GM12878 (cell line): ENCODE measurements around the gene ZNF530. TPM values are rescaled to one million over a fixed set of nuclear protein-coding genes. Genes with fewer than 3 reads are reported as not detected.

Experiments
- ATAC-seq: fragments of 200-7000 bp; cut with Tn5 transposase; 3 replicates; pipeline ENCODE4 v1.9.1; 2020; ENCODE audit warnings: mild to moderate bottlenecking, moderate library complexity
- BruUV-seq: library from RNA; stranded (reverse); fragments of 400-500 nt; replicated peaks from 2 replicates; lab custom pipeline; 2021; lab: Mats Ljungman, UMichigan
- CTCF ChIA-PET: fragments of 300-600 bp; sonication (Branson Sonifier 250); formaldehyde crosslinking; extraction: SDS; loops from one replicate; lab custom pipeline; 2021; ENCODE audit warnings: inconsistent platforms; lab: Yijun Ruan, JAX
- POLR2A ChIA-PET: fragments of 350-600 bp; formaldehyde crosslinking; extraction: SDS; loops from one replicate; lab custom pipeline; 2021; ENCODE audit warnings: inconsistent platforms; lab: Charles Lee
- RAD21 ChIA-PET: fragments of 300-600 bp; sonication (Branson Sonifier 250); formaldehyde crosslinking; loops from one replicate; lab custom pipeline; 2023; ENCODE audit warnings: antibody characterized with exemption; ENCODE audit not compliant: unreplicated experiment; lab: Charles Lee
- SMC1A ChIA-PET: fragments of 300-600 bp; sonication (Branson Sonifier 250); formaldehyde crosslinking; loops from one replicate; lab custom pipeline; 2023; ENCODE audit not compliant: unreplicated experiment, uncharacterized antibody; lab: Charles Lee
- DNase-seq: peaks from one replicate; pipeline ENCODE4 v3.0.0-alpha.2; 2011; ENCODE audit warnings: low read depth, low spot score
- FAIRE-seq: peaks from 3 replicates; lab custom pipeline; 2011; peaks lifted over from hg19 to GRCh38; lab: Jason Lieb, UNC
- H2AFZ ChIP-seq: 2 replicates; pipeline ENCODE4 v1.6.0; 2011; ENCODE audit warnings: low read depth, low read length, control low read depth; ENCODE audit not compliant: control insufficient read depth
- H3K27ac ChIP-seq: 2 replicates; pipeline ENCODE4 v1.5.1; 2011; ENCODE audit warnings: control low read depth; ENCODE audit not compliant: control insufficient read depth, insufficient read depth
- H3K27me3 ChIP-seq, 2 experiments: replicated peaks in 1 of 2; 2 replicates each; pipeline versions ENCODE4 v1.6.0 to v1.6.1; 2011; ENCODE audit warnings: low read length in 1 of 2; ENCODE audit not compliant: control insufficient read depth in 2 of 2, insufficient read depth in 2 of 2
- H3K36me3 ChIP-seq, 2 experiments: 2 replicates each; pipeline ENCODE4 v1.5.1; 2011; ENCODE audit warnings: low read length in 1 of 2; ENCODE audit not compliant: control insufficient read depth in 2 of 2, insufficient read depth in 2 of 2
- H3K4me1 ChIP-seq: 2 replicates; pipeline ENCODE4 v1.6.1; 2011; ENCODE audit warnings: mild to moderate bottlenecking, low read length, moderate library complexity, mixed read lengths; ENCODE audit not compliant: control insufficient read depth, insufficient read depth
- H3K4me2 ChIP-seq: 2 replicates; pipeline ENCODE4 v1.6.0; 2011; ENCODE audit warnings: control low read depth; ENCODE audit not compliant: control insufficient read depth, insufficient read depth
- H3K4me3 ChIP-seq: fragments of 200-600 bp; sonication (generic); 2 replicates; pipeline ENCODE4 v1.5.1; 2016
- H3K79me2 ChIP-seq: 2 replicates; pipeline ENCODE4 v1.6.0; 2011; ENCODE audit warnings: low read length; ENCODE audit not compliant: control insufficient read depth, insufficient read depth
- H3K9ac ChIP-seq: 2 replicates; pipeline ENCODE4 v1.8.0; 2011; ENCODE audit warnings: low read length, control low read depth, mixed read lengths; ENCODE audit not compliant: control insufficient read depth, insufficient read depth
- H3K9me3 ChIP-seq: replicated peaks from 3 replicates; pipeline ENCODE4 v1.5.1; 2011; ENCODE audit warnings: mild to moderate bottlenecking, low read length; ENCODE audit not compliant: control insufficient read depth, insufficient read depth
- H4K20me1 ChIP-seq: 2 replicates; pipeline ENCODE4 v1.6.0; 2011; ENCODE audit not compliant: control insufficient read depth, insufficient read depth
- BCLAF1 ChIP-seq: fragments of 450-650 bp; IDR thresholded peaks from 2 replicates; pipeline ENCODE4 v1.6.1; 2017; ENCODE audit warnings: antibody characterized with exemption, mild to moderate bottlenecking, moderate library complexity
- E2F4 ChIP-seq: IDR thresholded peaks from 2 replicates; pipeline ENCODE4 v1.6.1; 2012; ENCODE audit warnings: low read depth, low read length, improper control_type of control experiment
- EGR1 ChIP-seq, 2 experiments: IDR thresholded peaks; 1 replicate in 1 of 2; 2 replicates in 1 of 2; pipeline ENCODE4 v1.6.1; 2011 to 2012; ENCODE audit warnings: low read depth in 2 of 2, low read length in 2 of 2, borderline replicate concordance in 1 of 2, mild to moderate bottlenecking in 1 of 2, moderate library complexity in 1 of 2
- IRF5 ChIP-seq: fragments of 450-650 bp; IDR thresholded peaks from 2 replicates; pipeline ENCODE4 v1.6.1; 2017; ENCODE audit warnings: borderline replicate concordance
- KDM1A ChIP-seq: fragments of 200-600 bp; sonication (generic); IDR thresholded peaks from 2 replicates; pipeline ENCODE4 v1.6.1; 2016; ENCODE audit warnings: borderline replicate concordance
- NKRF ChIP-seq: fragments of 450-650 bp; conservative IDR thresholded peaks from 2 replicates; pipeline ENCODE4 v1.6.1; 2017; ENCODE audit warnings: mild to moderate bottlenecking, moderate library complexity
- NR2C2 ChIP-seq: IDR thresholded peaks from 2 replicates; pipeline ENCODE4 v1.6.1; 2011; ENCODE audit warnings: borderline replicate concordance, low read depth; ENCODE audit not compliant: control insufficient read depth, insufficient read length
- SIX5 ChIP-seq: IDR thresholded peaks from 2 replicates; pipeline ENCODE4 v1.6.1; 2011; ENCODE audit warnings: mild to moderate bottlenecking, low read depth, low read length, moderate library complexity; ENCODE audit not compliant: severe bottlenecking
- SRF ChIP-seq, 2 experiments: IDR thresholded peaks; 2 replicates each; pipeline ENCODE4 v1.6.1; 2011; ENCODE audit warnings: low read depth in 2 of 2, low read length in 2 of 2, mild to moderate bottlenecking in 1 of 2, moderate library complexity in 1 of 2
- WGBS: methylation state at CpG from one replicate; pipeline ENCODE4 v1.1.6; 2016; ENCODE audit warnings: low lambda C conversion rate; ENCODE audit not compliant: insufficient replicate concordance, insufficient coverage; ENCODE audit errors: missing lambda C conversion rate; 5-methylcytosine and 5-hydroxymethylcytosine counted together
- in situ Hi-C: fragments of 300-500 bp; cut with MboI; formaldehyde crosslinking; loops from 9 replicates; pipeline ENCODE4 v1.14.3; 2018; ENCODE audit warnings: mixed read lengths
- intact Hi-C: fragments of 100-400 bp; cut with micrococcal nuclease; formaldehyde crosslinking; loops from one replicate; pipeline ENCODE4 v1.14.2; 2022; ENCODE audit not compliant: unreplicated experiment
- polyA plus RNA-seq, 11 experiments: library from polyadenylated mRNA; depleted of rRNA in 4 of 11; unstranded in 6 of 11; stranded (reverse) in 5 of 11; fragments of >200 nt; fragmentation: Nextera tagmentation in 4 of 11; fragmentation: Illumina TruSeq in 1 of 11; extraction: Ambion mirVana in 4 of 11; extraction: Trizol in 1 of 11; gene quantifications; 1 replicate in 1 of 11; 2 replicates in 10 of 11; pipeline versions ENCODE4 v1.2.1 to v1.2.3, GENCODE V29; 2011 to 2016; ENCODE audit warnings: inconsistent platforms in 2 of 11, missing spikeins in 2 of 11, low read depth in 1 of 11
- total RNA-seq, 4 experiments: library from RNA; depleted of rRNA in 3 of 4; stranded (reverse); fragments of >200 nt in 3 of 4; fragmentation: Illumina TruSeq in 1 of 4; extraction: Trizol in 1 of 4; gene quantifications; 2 replicates each; pipeline versions ENCODE4 v1.2.1 to v1.2.3, GENCODE V29; 2013 to 2021

ZNF530 gene
- total and polyA plus RNA-seq, 10 of the 15 experiments (the other 5 are each of a cell fraction or from before 2014, with no cell fraction given) = 1.9 to 9.3 (median 6.6) TPM

GRCh38 chr19:57563547-57563946 is 36.1 kb upstream of the ZNF530 start (continued):
- TF ChIP-seq BCLAF1 (no peak), IRF5 (no peak)

GRCh38 chr19:57566396-57567265 is 33.1 kb upstream of the ZNF530 start:
- Histone ChIP-seq H3K9ac (no peak overlapping the region), H3K9me3 (peaks cover 32% of the 10 kb centered on the region; the same call in 2 of the 3 replicates), H2AFZ (no peak overlapping the region), H3K4me1 (no peaks in the 10 kb centered on the region), H3K4me3 (no peak overlapping the region), H3K27me3 (no peaks in the 10 kb centered on the region), H3K79me2 (no peaks in the 10 kb centered on the region), H3K36me3 (no peaks in the 10 kb centered on the region), H3K27ac (no peak overlapping the region), H4K20me1 (no peaks in the 10 kb centered on the region), H3K4me2 (no peak overlapping the region)
- ATAC-seq (no peak), FAIRE-seq (no peak), DNase-seq (no peak)
- no TSS peak for BruUV-seq
- intact Hi-C loops = no loop called here
- CTCF ChIA-PET = no interaction called here
- POLR2A ChIA-PET = no interaction called here
- in situ Hi-C loops = no loop called here
- RAD21 ChIA-PET = no interaction called here
- SMC1A ChIA-PET = no interaction called here
- 36% methylated on average over 7 of the region's 7 CpGs for WGBS
- no peak for TF ChIP-seq SRF (IDR thresholded peaks at IDR 0.05; ENCODE audit: low read depth in 2 of 2, low read length in 2 of 2)
- no peak for TF ChIP-seq SIX5
- no peak for TF ChIP-seq NR2C2
- no peak for TF ChIP-seq E2F4
- no peak for TF ChIP-seq KDM1A
- TF ChIP-seq NKRF = no peak
- TF ChIP-seq EGR1 (IDR thresholded peaks at IDR 0.05; ENCODE audit: borderline replicate concordance in 1 of 2, low read depth in 2 of 2, low read length in 2 of 2) = no peak
